ENCODE results near the gene ASCL2.

Gene ASCL2

DNA sequence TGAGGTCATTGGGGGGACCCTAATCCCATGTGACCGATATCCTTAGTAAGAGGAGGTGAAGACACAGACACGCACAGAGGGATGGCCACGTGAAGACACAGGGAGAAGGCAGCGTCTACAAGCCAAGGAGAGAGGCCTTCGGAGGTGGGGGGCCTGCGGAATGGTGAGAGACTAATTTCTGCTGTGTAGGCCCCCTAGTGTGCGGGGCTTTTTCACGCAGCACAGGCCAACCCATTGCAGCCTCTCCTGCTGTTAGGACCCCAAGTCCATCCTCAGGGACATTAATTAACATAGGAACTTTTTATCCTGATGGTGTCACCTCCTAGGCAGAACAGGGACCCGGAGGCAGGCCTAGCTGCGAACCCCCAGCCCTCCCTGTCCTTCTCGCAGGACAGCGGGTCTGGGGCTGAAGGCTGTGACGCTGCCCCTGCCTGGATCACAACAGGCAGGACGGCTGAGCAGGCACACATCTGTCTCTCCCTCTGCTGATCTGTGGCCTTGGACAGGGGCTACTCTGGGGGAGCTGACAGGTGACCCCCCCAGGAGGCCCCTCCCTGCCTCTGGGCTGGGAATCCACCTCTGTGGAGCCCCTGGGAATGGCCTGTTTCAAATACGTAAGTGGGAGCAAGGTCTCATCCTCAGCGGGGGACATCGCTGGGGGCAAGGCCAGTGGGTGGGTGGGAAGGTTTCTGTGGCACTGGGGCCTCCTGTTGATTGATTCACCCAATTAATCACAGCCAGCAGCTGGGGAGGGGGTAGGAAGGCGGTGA, 7.9 kb downstream of the ASCL2 start:
- Histone ChIP-seq H3K27ac (ENCODE audit: low read depth, low read length, severe bottlenecking) (no peak overlapping the region), H3K9me3 (ENCODE audit: control insufficient read depth, low read length) (no peaks in the 10 kb centered on the region), H3K4me1 (ENCODE audit: control insufficient read depth, insufficient read depth, low read length, poor library complexity, severe bottlenecking) (no peaks in the 10 kb centered on the region), H3K36me3 (ENCODE audit: control insufficient read depth, insufficient read depth, low read length) (no peaks in the 10 kb centered on the region), H3K4me3 (ENCODE audit: extremely low read depth, insufficient read depth, low read length, poor library complexity, severe bottlenecking) (no peak overlapping the region)
- WGBS, 2 experiments (ENCODE audit: insufficient coverage in 2 of 2) = 77 to 80% methylated on average over 14 to 17 of the region's 18 CpGs

- Histone ChIP-seq H3K9me3 (ENCODE audit: control insufficient read depth, low read length) (no peaks in the 10 kb centered on the region), H3K4me1 (ENCODE audit: control insufficient read depth, insufficient read depth, low read length, poor library complexity, severe bottlenecking) (no peaks in the 10 kb centered on the region), H3K4me3 (ENCODE audit: extremely low read depth, insufficient read depth, low read length, poor library complexity, severe bottlenecking) (no peak overlapping the region), H3K36me3 (ENCODE audit: control insufficient read depth, insufficient read depth, low read length) (no peaks in the 10 kb centered on the region), H3K27ac (ENCODE audit: low read depth, low read length, severe bottlenecking) (no peak overlapping the region)
- WGBS, 2 experiments (ENCODE audit: insufficient coverage in 2 of 2) = 88 to 91% methylated on average over 17 to 20 of the region's 21 CpGs
Observed at GRCh38 chr11:2261436-2262230, 8.8 kb downstream of the ASCL2 start.

DNA sequence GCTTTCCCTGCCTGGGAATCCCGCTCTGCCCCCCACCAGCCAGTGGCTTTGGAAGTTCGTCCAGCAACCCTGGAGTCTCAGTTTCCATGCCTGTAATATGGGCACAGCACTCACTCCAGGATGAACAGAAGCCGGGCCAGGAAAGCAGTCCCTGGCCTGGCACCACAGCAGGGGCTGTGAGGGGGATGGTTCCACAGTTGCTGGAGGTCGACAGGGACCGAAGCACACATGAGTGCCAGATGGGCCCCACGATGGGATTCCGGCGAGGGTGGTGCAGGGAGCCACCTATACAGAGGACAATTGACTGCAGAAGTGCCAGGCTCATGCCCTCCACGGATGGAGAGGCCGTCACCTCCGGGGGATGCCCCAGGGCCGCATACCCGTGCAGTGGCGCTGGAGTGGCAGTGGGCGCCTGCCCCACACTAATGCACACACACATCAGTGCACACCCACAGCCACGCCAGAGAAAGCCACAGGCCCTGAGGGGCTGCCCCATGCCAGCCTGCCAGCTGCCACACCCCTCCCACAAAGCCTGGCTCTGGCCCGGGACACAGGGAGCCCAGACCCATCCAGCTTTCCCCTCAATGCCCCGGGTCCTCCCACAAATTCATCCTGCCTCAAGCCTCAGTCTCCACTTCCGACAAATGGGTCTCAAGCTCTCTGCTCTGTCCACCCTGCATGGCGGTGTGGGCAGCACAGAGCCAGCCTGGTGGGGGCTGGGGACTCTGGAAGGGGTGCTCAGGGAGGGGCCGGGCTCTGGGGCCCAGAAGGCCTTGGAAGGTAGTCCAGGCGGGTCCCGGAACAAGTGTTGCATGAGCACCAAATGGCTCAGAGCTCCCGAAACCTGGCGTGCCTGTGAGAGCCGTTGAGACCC, 9.7 kb downstream of the ASCL2 start:
- Histone ChIP-seq H3K9me3 (ENCODE audit: control insufficient read depth, low read length) (no peaks in the 10 kb centered on the region), H3K4me1 (ENCODE audit: control insufficient read depth, insufficient read depth, low read length, poor library complexity, severe bottlenecking) (no peaks in the 10 kb centered on the region), H3K36me3 (ENCODE audit: control insufficient read depth, insufficient read depth, low read length) (no peaks in the 10 kb centered on the region), H3K27ac (ENCODE audit: low read depth, low read length, severe bottlenecking) (no peak overlapping the region), H3K4me3 (ENCODE audit: extremely low read depth, insufficient read depth, low read length, poor library complexity, severe bottlenecking) (no peak overlapping the region)
- WGBS, 2 experiments (ENCODE audit: insufficient coverage in 2 of 2) = 88 to 90% methylated on average over 23 of the region's 26 CpGs

- Histone ChIP-seq H3K27ac (ENCODE audit: low read depth, low read length, severe bottlenecking) (no peak overlapping the region), H3K4me1 (ENCODE audit: control insufficient read depth, insufficient read depth, low read length, poor library complexity, severe bottlenecking) (no peaks in the 10 kb centered on the region), H3K36me3 (ENCODE audit: control insufficient read depth, insufficient read depth, low read length) (no peaks in the 10 kb centered on the region), H3K4me3 (ENCODE audit: extremely low read depth, insufficient read depth, low read length, poor library complexity, severe bottlenecking) (no peak overlapping the region), H3K9me3 (ENCODE audit: control insufficient read depth, low read length) (peaks cover under 1% of the 10 kb centered on the region)
- 86 to 88% methylated on average over 8 to 9 of the region's 12 CpGs for WGBS, 2 experiments (ENCODE audit: insufficient coverage in 2 of 2)
Observed at GRCh38 chr11:2259897-2260451, 10.4 kb downstream of the ASCL2 start.

DNA sequence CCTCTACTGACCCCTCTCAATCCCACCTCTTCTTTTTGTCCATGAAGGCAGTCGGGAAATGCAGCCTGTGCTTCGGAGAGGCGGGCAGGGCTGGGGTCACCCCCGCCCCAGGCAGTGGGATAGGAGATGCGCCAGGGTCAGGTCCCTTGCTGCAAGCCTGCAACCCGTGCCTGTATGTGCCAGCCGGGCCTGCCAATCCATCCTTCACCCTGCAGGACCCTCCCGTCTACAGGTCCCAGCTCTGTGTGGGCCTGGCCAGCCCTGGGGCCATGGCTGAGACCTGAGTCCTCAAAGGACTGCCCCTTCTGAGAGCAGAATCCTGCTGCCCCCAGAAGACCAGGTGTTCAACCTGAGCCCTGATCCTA, 10.9 kb downstream of the ASCL2 start:
- H3K27ac ChIP-seq (ENCODE audit: low read depth, low read length, severe bottlenecking) = no peak overlapping the region
- H3K9me3 ChIP-seq (ENCODE audit: control insufficient read depth, low read length) = peaks cover 3% of the 10 kb centered on the region
- no peaks in the 10 kb centered on the region for H3K4me1 ChIP-seq (ENCODE audit: control insufficient read depth, insufficient read depth, low read length, poor library complexity, severe bottlenecking)
- H3K36me3 ChIP-seq (ENCODE audit: control insufficient read depth, insufficient read depth, low read length) = no peaks in the 10 kb centered on the region
- no peak overlapping the region for H3K4me3 ChIP-seq (ENCODE audit: extremely low read depth, insufficient read depth, low read length, poor library complexity, severe bottlenecking)
- WGBS, 2 experiments (ENCODE audit: insufficient coverage in 2 of 2) = 92 to 98% methylated on average over 8 of the region's 8 CpGs

DNA sequence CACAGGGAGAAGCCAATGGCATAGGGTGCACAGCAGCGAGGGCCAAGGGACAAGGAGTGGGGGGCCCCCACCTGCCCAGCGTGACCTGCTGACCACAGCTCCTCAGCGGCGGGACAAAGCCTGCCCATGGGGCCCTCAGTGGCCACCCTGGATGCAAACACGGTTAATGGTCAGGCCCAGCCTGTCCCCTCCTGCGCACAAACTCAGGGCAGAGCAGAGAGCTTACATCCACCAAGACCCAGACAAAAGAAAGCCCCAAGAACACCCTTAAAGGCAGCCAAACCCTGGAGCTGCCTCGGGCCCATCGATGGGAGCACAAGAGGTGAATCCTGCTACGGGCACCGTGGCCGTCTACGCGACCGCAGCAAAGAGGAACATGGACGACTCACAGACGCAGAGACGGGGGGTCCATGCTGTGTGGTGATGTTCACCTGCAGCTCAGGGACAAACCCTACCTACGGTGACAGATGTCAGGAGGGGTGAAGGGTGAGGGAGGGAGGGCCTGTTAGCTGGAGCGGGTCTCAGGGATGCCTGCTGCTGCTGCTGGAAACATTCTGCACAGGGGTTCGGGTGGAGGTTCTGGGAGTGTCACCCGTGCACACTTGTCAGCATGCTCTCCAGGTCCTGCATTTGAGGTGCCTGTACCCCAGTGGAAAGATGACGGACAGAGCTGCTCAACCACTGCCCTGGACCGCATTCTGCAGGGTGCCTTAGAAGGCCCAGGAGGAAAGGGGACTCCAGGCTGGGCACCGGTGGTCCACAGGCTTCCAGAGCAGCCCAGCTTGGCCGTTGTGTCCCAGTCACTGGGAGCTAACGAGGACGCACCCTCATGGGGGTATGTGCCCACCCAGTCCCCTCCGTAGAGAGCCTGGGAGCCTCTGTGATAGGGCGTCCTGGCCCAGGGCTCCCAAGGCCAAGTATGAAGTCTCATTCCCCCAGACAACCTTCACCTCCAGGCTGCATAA, 11.6 kb downstream of the ASCL2 start:
- Histone ChIP-seq H3K36me3 (ENCODE audit: control insufficient read depth, insufficient read depth, low read length) (no peaks in the 10 kb centered on the region), H3K27ac (ENCODE audit: low read depth, low read length, severe bottlenecking) (no peak overlapping the region), H3K9me3 (ENCODE audit: control insufficient read depth, low read length) (peaks cover 3% of the 10 kb centered on the region), H3K4me3 (ENCODE audit: extremely low read depth, insufficient read depth, low read length, poor library complexity, severe bottlenecking) (no peak overlapping the region), H3K4me1 (ENCODE audit: control insufficient read depth, insufficient read depth, low read length, poor library complexity, severe bottlenecking) (no peaks in the 10 kb centered on the region)
- WGBS, 2 experiments (ENCODE audit: insufficient coverage in 2 of 2) = 92 to 93% methylated on average over 27 to 28 of the region's 29 CpGs

- no peak overlapping the region for H3K4me3 ChIP-seq (ENCODE audit: extremely low read depth, insufficient read depth, low read length, poor library complexity, severe bottlenecking)
- H3K27ac ChIP-seq (ENCODE audit: low read depth, low read length, severe bottlenecking) = no peak overlapping the region
- 90% methylated on average over 22 to 30 of the region's 31 CpGs for WGBS, 2 experiments (ENCODE audit: insufficient coverage in 2 of 2)
- H3K9me3 ChIP-seq (ENCODE audit: control insufficient read depth, low read length) = peaks cover 3% of the 10 kb centered on the region
- no peaks in the 10 kb centered on the region for H3K4me1 ChIP-seq (ENCODE audit: control insufficient read depth, insufficient read depth, low read length, poor library complexity, severe bottlenecking)
- no peaks in the 10 kb centered on the region for H3K36me3 ChIP-seq (ENCODE audit: control insufficient read depth, insufficient read depth, low read length)
Observed at GRCh38 chr11:2256951-2257700, 13.3 kb downstream of the ASCL2 start.

- no peak overlapping the region for H3K27ac ChIP-seq (ENCODE audit: low read depth, low read length, severe bottlenecking)
- no peak overlapping the region for H3K4me3 ChIP-seq (ENCODE audit: extremely low read depth, insufficient read depth, low read length, poor library complexity, severe bottlenecking)
Observed at GRCh38 chr11:2256293-2256913, 14.0 kb downstream of the ASCL2 start.

DNA sequence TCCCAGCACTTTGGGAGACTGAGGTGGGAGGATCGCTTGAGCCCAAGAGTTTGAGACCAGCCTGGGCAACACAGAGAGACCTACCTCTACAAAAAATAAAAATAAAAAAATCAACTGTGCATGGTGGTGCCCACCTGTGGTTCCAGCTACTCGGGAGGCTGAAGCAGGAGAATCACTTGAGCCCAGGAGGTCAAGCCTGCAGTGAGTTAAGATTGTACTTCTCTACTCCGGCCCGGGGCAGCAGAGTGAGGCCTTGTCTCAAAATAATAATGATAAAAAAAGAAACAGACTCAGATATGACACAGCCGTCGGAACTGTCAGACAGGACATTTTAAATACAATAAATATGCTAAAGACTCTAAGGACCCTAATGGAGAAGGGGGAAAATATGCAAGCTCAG, 18.4 kb downstream of the ASCL2 start:
- Histone ChIP-seq H3K36me3 (ENCODE audit: control insufficient read depth, insufficient read depth, low read length) (no peaks in the 10 kb centered on the region), H3K27ac (ENCODE audit: low read depth, low read length, severe bottlenecking) (no peak overlapping the region), H3K9me3 (ENCODE audit: control insufficient read depth, low read length) (peaks cover 3% of the 10 kb centered on the region), H3K4me3 (ENCODE audit: extremely low read depth, insufficient read depth, low read length, poor library complexity, severe bottlenecking) (no peak overlapping the region), H3K4me1 (ENCODE audit: control insufficient read depth, insufficient read depth, low read length, poor library complexity, severe bottlenecking) (no peaks in the 10 kb centered on the region)
- WGBS, 2 experiments (ENCODE audit: insufficient coverage in 2 of 2) = 80 to 89% methylated on average over 1 to 2 of the region's 6 CpGs

More at GRCh38 chr11:2256293-2256913, 14.0 kb downstream of the ASCL2 start:
- no peaks in the 10 kb centered on the region for H3K4me1 ChIP-seq (ENCODE audit: control insufficient read depth, insufficient read depth, low read length, poor library complexity, severe bottlenecking)
- H3K36me3 ChIP-seq (ENCODE audit: control insufficient read depth, insufficient read depth, low read length) = no peaks in the 10 kb centered on the region
- H3K9me3 ChIP-seq (ENCODE audit: control insufficient read depth, low read length) = peaks cover 3% of the 10 kb centered on the region
- 83 to 86% methylated on average over 11 to 14 of the region's 14 CpGs for WGBS, 2 experiments (ENCODE audit: insufficient coverage in 2 of 2)

Data from mesodermal cell (in vitro differentiated cells).